ENCODE measurements around the gene KDR. TPM values are rescaled to one million over a fixed set of nuclear protein-coding genes. Genes with fewer than 3 reads are reported as not detected.

Gene KDR
- 0.09 and 0.20 TPM in 2 replicates for total RNA-seq (2021)
- percentile 9 among the genes with signal in this experiment for Bru-seq, nascent RNA
- BruChase-seq, experiment 1, labeled RNA remaining after a 2-hour chase = percentile 12 among the genes with signal in this experiment
- percentile 13 among the genes with signal in this experiment for BruChase-seq, experiment 2, labeled RNA remaining after a 6-hour chase
- long read RNA-seq = 0 reads

DNA sequence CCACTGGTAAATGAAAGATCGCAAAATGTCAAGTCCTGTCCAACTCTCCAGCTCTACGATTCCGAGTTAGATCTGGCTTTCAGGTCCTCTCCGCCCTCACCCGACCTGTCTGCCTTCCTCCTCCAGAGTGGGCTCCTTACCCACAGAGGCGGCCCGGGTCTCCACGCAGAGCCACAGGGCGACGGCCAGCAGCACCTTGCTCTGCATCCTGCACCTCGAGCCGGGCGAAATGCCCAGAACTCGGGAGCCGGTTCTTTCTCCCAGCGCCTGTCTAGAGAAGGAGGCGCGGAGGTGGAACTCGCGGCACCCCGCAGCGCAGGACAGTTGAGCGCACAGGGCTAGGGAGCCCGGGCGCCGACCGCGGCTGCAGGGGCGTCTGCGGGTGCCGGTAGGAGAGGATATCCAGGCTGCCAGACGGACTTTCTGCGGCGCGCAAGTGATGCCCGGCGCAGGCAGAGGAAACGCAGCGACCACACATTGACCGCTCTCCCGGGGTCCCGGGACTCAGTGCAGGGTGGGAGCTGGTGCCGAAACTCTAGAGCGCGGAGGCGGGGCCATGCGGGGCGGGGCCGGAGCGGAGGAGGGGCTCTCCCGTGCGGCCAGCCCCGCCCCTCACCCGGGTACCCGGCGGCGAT lies at the start of gene KDR:
Gene KDR, minus strand, starts transcription at position 509 of the 635 bp plus-strand sequence. Its CDS starts 302 bp downstream, at position 207.
- H3K27me3 ChIP-seq (ENCODE audit: insufficient read depth, low read depth) = no peaks in the 10 kb centered on the region
- H2AFZ ChIP-seq = no peak within 1 kb of the TSS
- no peaks in the 10 kb centered on the region for H3K36me3 ChIP-seq (ENCODE audit: low read depth)
- no peaks in the 10 kb centered on the region for H3F3A ChIP-seq (ENCODE audit: insufficient read depth, low read depth)
- DNase-seq = no peak
- TF ChIP-seq EZH2 (IDR thresholded peaks at IDR 0.05; ENCODE audit: low read depth) = no peak
- TF ChIP-seq, protein P1, sequence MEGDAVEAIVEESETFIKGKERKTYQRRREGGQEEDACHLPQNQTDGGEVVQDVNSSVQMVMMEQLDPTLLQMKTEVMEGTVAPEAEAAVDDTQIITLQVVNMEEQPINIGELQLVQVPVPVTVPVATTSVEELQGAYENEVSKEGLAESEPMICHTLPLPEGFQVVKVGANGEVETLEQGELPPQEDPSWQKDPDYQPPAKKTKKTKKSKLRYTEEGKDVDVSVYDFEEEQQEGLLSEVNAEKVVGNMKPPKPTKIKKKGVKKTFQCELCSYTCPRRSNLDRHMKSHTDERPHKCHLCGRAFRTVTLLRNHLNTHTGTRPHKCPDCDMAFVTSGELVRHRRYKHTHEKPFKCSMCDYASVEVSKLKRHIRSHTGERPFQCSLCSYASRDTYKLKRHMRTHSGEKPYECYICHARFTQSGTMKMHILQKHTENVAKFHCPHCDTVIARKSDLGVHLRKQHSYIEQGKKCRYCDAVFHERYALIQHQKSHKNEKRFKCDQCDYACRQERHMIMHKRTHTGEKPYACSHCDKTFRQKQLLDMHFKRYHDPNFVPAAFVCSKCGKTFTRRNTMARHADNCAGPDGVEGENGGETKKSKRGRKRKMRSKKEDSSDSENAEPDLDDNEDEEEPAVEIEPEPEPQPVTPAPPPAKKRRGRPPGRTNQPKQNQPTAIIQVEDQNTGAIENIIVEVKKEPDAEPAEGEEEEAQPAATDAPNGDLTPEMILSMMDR (conservative IDR thresholded peaks at IDR 0.05) = no peak
- H3K9me2 ChIP-seq (ENCODE audit: insufficient read depth) = no peaks in the 10 kb centered on the region
- H3K4me2 ChIP-seq = peak within 1 kb of the TSS; percentile 59
- intact Hi-C loops (cut with micrococcal nuclease; ENCODE audit: unreplicated experiment) = no loop called here
- ChIA-PET CTCF (no interaction called here), POLR2A (ENCODE audit: unreplicated experiment) (interaction anchor here (0.6 kb wide), 1 partner anchor 48 kb away, joined by 6 read pairs; no protein-coding TSS in a partner anchor)
- H4K20me1 ChIP-seq (ENCODE audit: insufficient read depth) = no peaks in the 10 kb centered on the region
- peak within 1 kb of the TSS; percentile 44; the same call in 1 of the 2 replicates for H3K4me3 ChIP-seq
- no peaks in the 10 kb centered on the region for H3K79me2 ChIP-seq (ENCODE audit: low read depth)
- no peak within 1 kb of the TSS for H3K27ac ChIP-seq
- H3K4me1 ChIP-seq (replicated peaks; ENCODE audit: insufficient read depth) = no peaks in the 10 kb centered on the region
- no peaks in the 10 kb centered on the region for H3K9me3 ChIP-seq (ENCODE audit: insufficient read depth, low read depth)
- no TSS peak for BruUV-seq (replicated peaks)

DNA sequence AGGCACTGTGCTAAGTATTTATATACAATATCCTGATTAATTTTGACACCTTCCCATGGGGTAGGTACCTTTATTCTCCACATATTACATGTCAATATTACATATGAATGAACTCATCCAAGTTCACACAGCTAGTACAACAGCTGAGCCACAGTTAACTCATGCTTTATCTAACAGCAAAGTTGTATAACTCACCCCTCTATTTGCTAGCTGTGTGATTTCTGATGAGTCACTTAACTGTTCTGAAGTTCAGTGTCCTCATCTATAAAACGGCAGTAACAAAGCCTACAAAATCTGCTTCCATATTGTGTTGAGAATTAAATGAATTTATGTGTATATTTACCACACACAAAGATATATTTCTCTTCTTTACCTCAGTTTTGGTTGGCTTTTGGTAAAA lies 48.2 kb upstream of the KDR start:
- H3K36me3 ChIP-seq (ENCODE audit: low read depth) = no peaks in the 10 kb centered on the region
- POLR2A ChIA-PET (ENCODE audit: unreplicated experiment) = interaction anchor here (0.7 kb wide), 1 partner anchor 48 kb away, joined by 6 read pairs; the partner anchor contains the start of gene KDR
- no peak overlapping the region for H3K4me3 ChIP-seq
- TF ChIP-seq, protein P1 (conservative IDR thresholded peaks at IDR 0.05) = no peak
- no peak for TF ChIP-seq EZH2 (IDR thresholded peaks at IDR 0.05; ENCODE audit: low read depth)
- no peaks in the 10 kb centered on the region for H3K79me2 ChIP-seq (ENCODE audit: low read depth)
- BruUV-seq (replicated peaks) = no TSS peak
- no peaks in the 10 kb centered on the region for H3K9me2 ChIP-seq (ENCODE audit: insufficient read depth)
- CTCF ChIA-PET = no interaction called here
- peaks cover 16% of the 10 kb centered on the region for H3K4me1 ChIP-seq (replicated peaks; ENCODE audit: insufficient read depth)
- peaks cover 9% of the 10 kb centered on the region; the same call in 1 of the 2 replicates for H3F3A ChIP-seq (ENCODE audit: insufficient read depth, low read depth)
- H3K9me3 ChIP-seq (ENCODE audit: insufficient read depth, low read depth) = no peaks in the 10 kb centered on the region
- no peak overlapping the region for H2AFZ ChIP-seq
- H3K27me3 ChIP-seq (ENCODE audit: insufficient read depth, low read depth) = no peaks in the 10 kb centered on the region
- peak in 1 of 2 experiments; percentile 43 for DNase-seq
- no peak overlapping the region for H3K27ac ChIP-seq
- H3K4me2 ChIP-seq = no peak overlapping the region
- intact Hi-C loops (cut with micrococcal nuclease; ENCODE audit: unreplicated experiment) = no loop called here
- no peaks in the 10 kb centered on the region for H4K20me1 ChIP-seq (ENCODE audit: insufficient read depth)

DNA sequence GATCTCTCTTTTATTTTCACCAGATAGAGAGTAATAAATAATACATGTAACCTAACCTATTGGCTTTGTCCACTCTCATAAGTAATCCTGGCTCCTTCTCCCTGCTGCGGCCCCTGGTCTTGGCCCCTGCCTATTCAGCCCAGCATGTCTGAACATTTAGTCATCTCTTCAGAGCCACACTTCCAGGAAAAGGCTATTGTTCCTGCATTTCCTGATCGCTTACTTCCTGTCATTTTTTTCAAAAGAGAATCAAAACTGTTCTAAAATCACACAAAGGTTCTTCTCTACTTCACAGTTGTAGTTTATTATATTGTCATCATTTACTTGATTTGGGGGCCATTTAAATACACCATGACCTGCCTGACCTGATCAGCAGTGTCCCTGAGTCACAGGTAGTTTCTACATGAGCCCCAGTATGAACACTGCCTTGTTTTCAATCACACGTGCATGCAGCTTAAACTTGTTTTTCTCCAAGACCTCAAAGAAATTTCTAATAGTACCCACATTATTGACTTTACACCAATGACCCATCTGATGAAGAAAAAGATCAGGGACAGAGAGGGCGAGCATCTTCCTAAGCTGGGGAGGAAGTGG lies 47.4 kb upstream of the KDR start:
- Histone ChIP-seq H3K4me3 (no peak overlapping the region), H3K79me2 (ENCODE audit: low read depth) (no peaks in the 10 kb centered on the region), H3K4me2 (no peak overlapping the region), H3K9me2 (ENCODE audit: insufficient read depth) (no peaks in the 10 kb centered on the region), H3K4me1 (replicated peaks; ENCODE audit: insufficient read depth) (peaks cover 16% of the 10 kb centered on the region), H3K27me3 (ENCODE audit: insufficient read depth, low read depth) (no peaks in the 10 kb centered on the region), H3K27ac (no peak overlapping the region), H4K20me1 (ENCODE audit: insufficient read depth) (no peaks in the 10 kb centered on the region), H3K9me3 (ENCODE audit: insufficient read depth, low read depth) (no peaks in the 10 kb centered on the region), H3K36me3 (ENCODE audit: low read depth) (no peaks in the 10 kb centered on the region), H2AFZ (no peak overlapping the region), H3F3A (ENCODE audit: insufficient read depth, low read depth) (peaks cover 9% of the 10 kb centered on the region; the same call in 1 of the 2 replicates)
- DNase-seq = peak in 1 of 2 experiments; percentile 22
- ChIA-PET POLR2A (ENCODE audit: unreplicated experiment) (interaction anchor here (0.7 kb wide), 1 partner anchor 1237 kb away, joined by 3 read pairs; no protein-coding TSS in a partner anchor), CTCF (no interaction called here)
- no peak for TF ChIP-seq EZH2 (IDR thresholded peaks at IDR 0.05; ENCODE audit: low read depth)
- TF ChIP-seq, protein P1 (conservative IDR thresholded peaks at IDR 0.05) = no peak
- intact Hi-C loops (cut with micrococcal nuclease; ENCODE audit: unreplicated experiment) = loop anchor here (1.0 kb wide), 1 partner anchor 139 kb away; no protein-coding TSS in a partner anchor
- no TSS peak for BruUV-seq (replicated peaks)
